Breast epithelium (tissue), 4 donors: Measurements from ENCODE around the gene PTPN7. TPM values are rescaled to one million over a fixed set of nuclear protein-coding genes. Genes with fewer than 3 reads are reported as not detected.

ENCODE experiments used
- DNase-seq, 2 donors: peaks; one replicate each; pipeline ENCODE4 v3.0.0-alpha.2; 2019; ENCODE audit warnings: low spot score in 2 of 2
- H3K27ac ChIP-seq, 2 donors: fragments of 200-600 bp; sonication (generic) in 1 of 2; one replicate each; pipeline ENCODE4 v1.5.1; 2016 to 2019; ENCODE audit warnings: mild to moderate bottlenecking in 1 of 2
- H3K27me3 ChIP-seq, 2 donors: fragments of 200-600 bp; sonication (generic) in 1 of 2; one replicate each; pipeline versions ENCODE4 v1.5.1 to v1.6.0; 2017 to 2019; ENCODE audit warnings: control low read depth in 1 of 2, mild to moderate bottlenecking in 1 of 2
- H3K36me3 ChIP-seq: fragments of 200-600 bp; one replicate; pipeline ENCODE4 v1.5.1; 2019
- H3K4me1 ChIP-seq, 2 donors: fragments of 200-600 bp; sonication (generic); one replicate each; pipeline ENCODE4 v1.5.1; 2016 to 2019; ENCODE audit warnings: control low read depth in 1 of 2
- H3K4me3 ChIP-seq, 3 donors: fragments of 200-600 bp; sonication (generic); 1 replicate in 2 of 3; 2 replicates in 1 of 3; pipeline ENCODE4 v1.5.1; 2016 to 2019; ENCODE audit warnings: mild to moderate bottlenecking in 3 of 3, moderate library complexity in 2 of 3
- H3K9me3 ChIP-seq, 2 donors: fragments of 200-600 bp; sonication (generic) in 1 of 2; one replicate each; pipeline ENCODE4 v1.5.1; 2016 to 2019; ENCODE audit warnings: control low read depth in 1 of 2
- CTCF ChIP-seq, 3 donors: fragments of 450-650 bp; IDR thresholded peaks; one replicate each; pipeline ENCODE4 v1.5.1; 2016 to 2017; ENCODE audit warnings: antibody characterized with exemption in 3 of 3, mild to moderate bottlenecking in 3 of 3, moderate library complexity in 3 of 3
- POLR2A ChIP-seq: fragments of 450-650 bp; IDR thresholded peaks from one replicate; pipeline ENCODE4 v1.6.1; 2016; ENCODE audit warnings: antibody characterized with exemption, mild to moderate bottlenecking, moderate library complexity
- POLR2AphosphoS5 ChIP-seq, 3 donors: sonication (generic); formaldehyde crosslinking; IDR thresholded peaks; one replicate each; pipeline ENCODE4 v1.6.1; 2017; ENCODE audit warnings: antibody characterized with exemption in 3 of 3
- intact Hi-C: fragments of 100-400 bp; cut with DNase I; formaldehyde crosslinking; loops from one replicate; pipeline ENCODE4 v1.15.1; 2023; ENCODE audit warnings: low total_unique reads
- total RNA-seq, 3 donors: library from RNA; depleted of rRNA; stranded (reverse); fragments of >200 nt; gene quantifications; one replicate each; pipeline ENCODE4 v1.1.0, GENCODE V29; 2016

Gene PTPN7
- total RNA-seq = 1 to 10 TPM; 1.4 to 4.2 (median 2.9) TPM

- Histone ChIP-seq H3K4me1 (no peaks in the 10 kb centered on the region), H3K9me3 (no peaks in the 10 kb centered on the region), H3K4me3 (peak within 1 kb of the TSS in 2 of 3 donors; percentile 35 to 45), H3K27me3 (no peaks in the 10 kb centered on the region), H3K36me3 (no peaks in the 10 kb centered on the region), H3K27ac (peak within 1 kb of the TSS in 1 of 2 donors; percentile 58)
- TF ChIP-seq POLR2A (no peak), POLR2AphosphoS5 (IDR thresholded peaks at IDR 0.05) (no peak), CTCF (IDR thresholded peaks at IDR 0.05) (no peak)
- intact Hi-C loops = no loop called here
- DNase-seq = no peak
Measured at GRCh38 chr1:202160377-202160940, at the start of gene PTPN7. TSS of gene PTPN7 (minus strand) at chr1:202160602. CDS start at chr1:202159402, 1,200 bp downstream.

DNA sequence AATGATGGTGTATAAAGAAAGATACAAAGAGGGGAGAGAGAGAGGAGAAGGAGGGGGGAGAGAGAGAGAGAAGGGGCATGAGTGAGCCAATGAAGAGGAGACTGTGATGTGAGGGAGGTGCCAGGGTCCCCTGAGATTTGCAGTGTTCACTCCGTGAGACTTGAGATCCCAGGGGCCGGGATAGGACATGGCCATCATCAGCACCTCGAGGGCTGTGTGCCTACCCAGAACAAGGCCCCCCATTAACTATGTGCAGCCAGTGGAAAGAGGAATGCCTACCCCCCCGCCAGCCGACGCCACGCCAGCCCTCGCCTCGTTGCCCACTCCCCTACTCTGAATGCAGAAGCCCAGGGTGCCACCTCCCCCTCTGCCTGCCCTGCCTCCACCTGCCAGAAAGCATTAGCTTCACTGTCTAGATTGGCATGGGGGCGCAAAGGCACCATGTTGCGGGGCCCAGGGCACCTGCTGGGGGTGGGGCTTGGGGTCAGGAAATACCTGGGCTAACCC, 48.0 kb upstream of the PTPN7 start:
- H3K4me3 ChIP-seq = no peak overlapping the region
- TF ChIP-seq POLR2AphosphoS5 (IDR thresholded peaks at IDR 0.05) (no peak), POLR2A (no peak), CTCF (IDR thresholded peaks at IDR 0.05) (no peak)
- H3K4me1 ChIP-seq = no peaks in the 10 kb centered on the region
- no peaks in the 10 kb centered on the region for H3K9me3 ChIP-seq
- no peaks in the 10 kb centered on the region for H3K36me3 ChIP-seq
- no peak for DNase-seq
- intact Hi-C loops = no loop called here
- no peak overlapping the region for H3K27ac ChIP-seq
- H3K27me3 ChIP-seq = peaks cover 0 to 4% of the 10 kb centered on the region in 2 donors

DNA sequence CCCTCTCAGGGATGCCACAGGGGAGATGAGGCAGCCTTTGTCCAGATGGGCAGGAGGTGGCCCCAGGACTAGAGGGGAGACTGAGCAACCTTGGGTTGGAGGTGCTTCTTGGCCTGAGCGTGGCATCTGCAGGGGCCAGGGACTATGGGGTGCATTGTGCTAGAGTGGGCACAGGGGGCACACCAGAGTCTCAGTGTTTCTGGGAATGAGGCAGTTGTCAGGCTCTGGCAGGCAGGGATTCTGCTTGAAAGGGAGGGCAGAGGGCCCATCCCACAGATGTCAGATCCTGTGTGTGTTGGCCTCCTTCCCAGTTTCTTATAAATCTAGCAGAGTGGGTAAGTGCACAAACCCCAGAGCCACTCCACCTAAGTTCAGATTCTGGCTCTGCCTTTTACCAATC, 46.9 kb upstream of the PTPN7 start:
- intact Hi-C loops = no loop called here
- peaks cover 0 to 4% of the 10 kb centered on the region in 2 donors for H3K27me3 ChIP-seq
- H3K4me3 ChIP-seq = no peak overlapping the region
- TF ChIP-seq CTCF (IDR thresholded peaks at IDR 0.05) = no peak
- no peak for TF ChIP-seq POLR2A
- no peak for TF ChIP-seq POLR2AphosphoS5 (IDR thresholded peaks at IDR 0.05)
- no peaks in the 10 kb centered on the region for H3K36me3 ChIP-seq
- H3K9me3 ChIP-seq = no peaks in the 10 kb centered on the region
- no peak for DNase-seq
- no peak overlapping the region for H3K27ac ChIP-seq
- no peaks in the 10 kb centered on the region for H3K4me1 ChIP-seq

DNA sequence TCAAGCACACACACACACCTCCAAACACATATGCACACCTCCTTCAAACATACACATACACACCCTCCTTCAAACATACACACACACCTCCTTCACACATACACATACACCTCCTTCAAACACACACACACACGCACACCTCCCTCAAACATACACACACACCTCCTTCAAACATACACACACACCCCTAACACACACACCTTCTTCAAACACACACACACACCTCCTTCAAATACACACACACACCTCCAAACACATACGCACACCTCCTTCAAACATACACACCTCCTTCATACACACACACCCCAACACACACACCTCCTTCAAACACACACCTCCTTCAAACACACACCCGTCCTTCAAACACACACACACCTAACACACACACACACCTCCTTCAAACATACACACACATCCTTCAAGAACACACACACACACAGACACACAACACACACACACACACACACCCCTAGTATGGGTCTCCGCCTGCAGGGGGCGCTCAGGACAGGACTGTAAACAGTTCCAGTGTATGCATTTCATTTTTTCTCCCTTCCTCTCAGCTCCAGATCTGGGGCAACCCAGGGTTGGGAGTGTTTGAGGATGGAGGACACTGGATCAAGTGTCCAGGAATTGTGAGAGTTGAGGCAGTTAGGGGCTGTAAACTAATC, 45.3 kb upstream of the PTPN7 start:
- DNase-seq = no peak
- no peak for TF ChIP-seq POLR2AphosphoS5 (IDR thresholded peaks at IDR 0.05)
- no peak for TF ChIP-seq POLR2A
- TF ChIP-seq CTCF (IDR thresholded peaks at IDR 0.05) = no peak
- Histone ChIP-seq H3K4me3 (no peak overlapping the region), H3K27me3 (peaks cover 0 to 4% of the 10 kb centered on the region in 2 donors), H3K9me3 (no peaks in the 10 kb centered on the region), H3K27ac (no peak overlapping the region), H3K36me3 (no peaks in the 10 kb centered on the region), H3K4me1 (no peaks in the 10 kb centered on the region)
- intact Hi-C loops = no loop called here

DNA sequence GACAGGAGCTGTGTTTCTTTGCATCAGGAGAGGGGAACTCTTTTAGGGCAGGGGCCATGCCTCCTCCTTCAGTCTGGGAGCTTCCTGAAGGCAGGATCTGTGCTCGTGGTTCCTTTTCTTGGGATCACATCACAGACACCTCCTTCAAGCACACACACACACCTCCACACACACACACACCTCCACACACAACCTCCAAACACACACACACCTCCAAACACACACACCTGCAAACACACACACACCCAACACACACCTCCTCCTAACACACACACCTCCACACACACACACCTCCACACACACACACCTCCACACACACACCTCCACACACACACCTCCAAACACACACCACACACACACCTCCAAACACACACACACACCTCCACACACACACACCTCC, 43.7 kb upstream of the PTPN7 start:
- intact Hi-C loops = no loop called here

More for the DNA sequence above, 43.7 kb upstream of the PTPN7 start:
- H3K27me3 ChIP-seq = peaks cover 0 to 4% of the 10 kb centered on the region in 2 donors
- no peak for TF ChIP-seq POLR2AphosphoS5 (IDR thresholded peaks at IDR 0.05)
- no peak for TF ChIP-seq CTCF (IDR thresholded peaks at IDR 0.05)
- TF ChIP-seq POLR2A = no peak
- H3K27ac ChIP-seq = no peak overlapping the region
- no peaks in the 10 kb centered on the region for H3K36me3 ChIP-seq
- no peak for DNase-seq
- H3K4me1 ChIP-seq = peaks cover 0 to 3% of the 10 kb centered on the region in 2 donors
- no peak overlapping the region for H3K4me3 ChIP-seq
- H3K9me3 ChIP-seq = no peaks in the 10 kb centered on the region
